SK-N-DZ (cell line): ENCODE measurements around the gene ZBTB20.

Source experiments
- DNase-seq: peaks from one replicate; pipeline ENCODE4 v3.0.0-alpha.2; 2015; ENCODE audit warnings: low spot score

ZBTB20 gene

DNA sequence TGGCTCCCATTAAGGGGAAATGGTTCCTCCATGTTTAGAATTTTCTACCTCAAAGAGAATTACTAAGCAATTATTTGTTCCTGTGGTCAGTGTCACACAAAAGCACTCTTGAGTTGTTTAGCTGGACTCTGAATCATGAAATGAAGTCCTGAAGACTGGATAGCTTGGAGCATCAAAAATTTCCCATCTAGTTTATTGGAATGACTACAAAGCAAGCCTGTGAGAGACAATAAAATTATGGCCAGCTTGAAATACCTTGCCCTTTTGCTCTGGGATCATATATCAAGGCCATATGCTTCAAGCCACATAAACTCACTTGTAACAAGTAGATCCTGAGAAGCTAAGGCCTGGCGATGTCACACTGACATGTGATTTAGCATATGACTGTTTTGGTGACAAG lies 561.0 kb downstream of the ZBTB20 start:
- DNase-seq = no peak

DNA sequence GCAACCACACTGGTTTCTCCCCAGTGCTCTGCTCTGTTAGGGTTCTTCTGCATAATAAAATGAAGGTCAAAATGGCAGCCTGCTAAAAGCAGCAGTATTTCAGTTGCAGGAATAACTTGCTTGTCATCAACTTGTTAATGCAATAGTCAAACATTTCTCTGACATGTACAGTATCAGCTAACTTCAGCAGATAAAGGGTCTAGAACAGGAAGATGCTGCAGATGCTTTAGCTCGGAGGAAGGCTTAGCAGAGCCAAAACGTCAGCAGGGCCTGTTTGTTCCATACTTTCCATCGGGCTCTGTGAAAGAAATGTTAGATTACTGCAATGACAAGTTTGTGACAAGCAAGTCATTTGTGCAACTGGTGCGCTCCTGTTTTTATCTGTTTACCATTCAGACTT lies 561.4 kb downstream of the ZBTB20 start:
- no peak for DNase-seq

DNA sequence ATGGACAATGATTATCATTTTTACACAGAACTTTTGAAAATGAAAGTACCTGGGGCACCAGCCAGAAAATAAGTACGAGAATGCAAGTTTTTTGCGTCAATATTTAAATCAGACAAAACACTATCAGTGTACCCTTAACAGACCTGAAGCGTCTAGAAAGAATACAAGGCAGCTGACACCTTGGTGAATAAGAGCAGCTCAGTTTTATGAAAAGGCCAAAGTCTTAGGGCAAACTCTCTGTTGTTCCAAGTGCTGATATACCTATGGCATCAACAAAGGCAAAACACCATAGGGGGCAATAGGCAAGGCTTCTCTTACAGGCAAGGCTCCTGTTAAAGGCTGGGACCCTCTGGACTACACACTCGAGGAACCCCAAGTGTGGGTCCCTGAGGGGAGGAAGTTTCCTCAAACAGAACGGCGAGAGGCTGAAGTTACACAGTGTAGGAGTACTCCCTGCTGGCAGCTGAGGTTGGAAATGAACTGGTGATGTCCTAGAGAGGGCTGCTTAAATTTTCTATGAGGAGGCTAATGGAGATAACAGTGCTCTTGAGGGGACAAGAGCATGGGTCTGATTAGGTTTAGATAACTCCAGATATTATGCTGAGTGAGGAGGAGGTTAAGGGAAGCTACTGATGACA lies 562.2 kb downstream of the ZBTB20 start:
- DNase-seq = no peak

DNA sequence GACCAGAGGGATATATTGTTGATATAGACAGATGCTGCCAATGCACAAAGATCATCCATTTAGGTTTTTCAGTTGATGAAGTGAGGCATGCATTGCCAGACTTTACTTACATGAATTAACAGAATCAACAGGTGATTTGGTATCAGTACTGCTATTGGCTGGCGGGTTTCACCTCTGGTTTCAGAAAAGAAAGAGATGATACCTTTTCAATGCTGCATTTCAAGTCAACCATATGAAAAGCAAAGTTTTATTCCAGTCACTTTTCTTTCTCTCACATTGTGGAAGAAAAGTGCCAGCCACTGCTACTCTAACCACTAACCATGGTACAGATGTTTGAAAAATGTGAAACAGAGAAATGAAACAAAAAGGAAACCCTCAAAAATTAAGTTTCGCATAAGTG lies 564.2 kb downstream of the ZBTB20 start:
- DNase-seq = no peak

DNA sequence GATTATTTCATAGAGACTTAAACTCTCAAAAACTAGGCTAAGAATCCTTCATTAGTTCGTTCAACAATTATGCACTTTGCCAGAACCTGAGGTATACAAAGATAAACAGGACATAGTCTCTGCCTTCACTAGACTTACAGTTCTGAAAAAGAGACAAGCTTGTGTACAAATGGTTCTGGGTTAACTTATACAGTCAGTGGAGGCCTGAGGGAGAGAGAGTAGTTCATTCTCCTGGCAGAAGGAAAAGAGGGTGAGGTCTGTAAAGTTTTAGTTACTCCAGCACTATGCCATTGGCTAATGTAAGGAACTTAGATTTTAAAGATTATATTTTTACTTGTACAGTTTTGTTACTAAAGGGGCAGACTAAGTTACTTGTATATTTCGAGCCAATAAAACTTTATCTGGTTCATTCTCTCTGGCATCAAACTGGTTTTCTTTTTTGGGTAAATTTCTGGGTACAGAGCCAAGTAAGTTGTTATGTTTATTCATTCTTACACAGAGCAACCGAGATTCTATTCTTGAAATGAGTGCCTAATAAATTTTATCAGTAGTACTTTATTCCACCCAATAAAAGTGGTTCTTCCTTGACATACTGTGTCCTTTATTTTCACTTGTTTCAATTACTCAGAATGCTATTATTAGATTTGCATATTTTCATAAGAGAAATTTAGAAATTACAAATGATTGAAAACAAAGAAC lies 574.6 kb downstream of the ZBTB20 start:
- DNase-seq = no peak

DNA sequence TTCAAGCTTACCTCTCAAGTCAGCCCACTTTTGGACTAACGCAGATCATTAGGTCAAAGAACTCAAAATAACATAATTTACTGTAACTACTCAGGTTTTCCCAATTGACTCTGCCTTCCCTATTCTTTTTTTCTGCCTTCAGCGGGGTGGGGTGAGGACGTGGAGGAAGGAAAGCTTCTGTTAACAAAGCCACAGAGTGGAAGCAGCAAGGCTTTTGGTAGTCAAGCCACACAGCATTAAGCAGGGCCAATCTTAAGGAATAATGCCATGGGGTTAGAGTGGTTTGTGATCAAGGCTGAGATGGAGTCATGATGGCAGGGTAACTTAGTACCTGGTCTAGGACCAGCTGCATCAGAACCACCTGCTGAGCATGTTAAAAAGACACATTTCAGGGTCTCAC lies 575.7 kb downstream of the ZBTB20 start:
- no peak for DNase-seq

DNA sequence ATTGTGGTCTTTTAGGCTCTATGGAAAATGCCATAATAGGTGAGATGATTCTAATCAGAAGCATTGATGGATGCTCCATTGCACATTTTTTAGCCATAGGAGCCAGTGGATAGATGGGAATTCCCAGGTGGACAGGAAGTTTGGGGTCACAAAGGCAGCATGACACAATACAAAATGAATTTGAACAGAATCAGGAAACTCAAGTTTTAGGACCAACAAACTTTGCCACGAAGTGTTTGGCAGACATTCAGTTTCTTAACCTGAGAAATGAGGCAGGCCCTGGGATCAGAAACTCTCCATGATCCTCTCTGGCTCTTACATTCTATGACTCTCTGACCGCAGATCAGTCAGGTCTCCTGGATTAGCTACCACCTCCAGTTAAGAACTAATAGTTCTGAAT lies 577.9 kb downstream of the ZBTB20 start:
- DNase-seq = no peak

DNA sequence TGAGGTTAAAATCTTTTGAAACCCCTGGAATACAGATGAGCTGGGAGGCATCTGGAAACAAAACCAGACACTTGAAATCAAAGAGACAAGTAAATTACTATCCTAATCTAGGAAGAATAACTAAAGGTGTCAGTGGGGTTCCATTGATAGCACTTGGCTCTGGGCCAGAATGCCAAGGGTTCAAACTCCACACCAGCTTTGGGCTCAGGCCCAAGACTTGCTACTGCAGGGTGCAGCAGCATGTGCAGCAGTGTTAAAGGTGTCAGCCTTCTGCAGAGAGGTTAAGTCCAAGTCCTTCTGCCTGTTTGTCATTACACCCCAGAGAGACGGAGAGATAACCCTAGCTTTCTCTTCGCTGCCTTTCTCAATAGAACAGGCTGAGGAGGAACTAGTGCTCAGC lies 579.3 kb downstream of the ZBTB20 start:
- no peak for DNase-seq

DNA sequence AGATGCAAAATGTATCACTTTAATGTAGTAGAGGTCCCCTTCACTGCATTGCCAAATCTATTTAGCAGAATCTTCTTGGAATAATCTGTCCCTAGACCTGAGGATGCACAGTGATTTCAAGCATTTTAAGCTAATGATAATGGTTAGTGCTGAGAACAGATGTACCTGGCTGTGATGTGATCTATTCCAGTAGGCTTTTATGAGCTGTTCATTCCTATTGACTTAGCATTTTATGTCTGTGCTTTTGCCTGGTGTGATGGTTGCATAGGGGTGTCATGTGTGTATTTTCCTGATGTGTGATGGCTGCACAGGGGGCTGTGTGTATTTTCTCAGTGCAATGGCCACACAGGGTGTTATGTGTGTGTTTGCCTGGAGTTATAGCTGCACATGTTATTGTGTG lies 580.3 kb downstream of the ZBTB20 start:
- DNase-seq = no peak

DNA sequence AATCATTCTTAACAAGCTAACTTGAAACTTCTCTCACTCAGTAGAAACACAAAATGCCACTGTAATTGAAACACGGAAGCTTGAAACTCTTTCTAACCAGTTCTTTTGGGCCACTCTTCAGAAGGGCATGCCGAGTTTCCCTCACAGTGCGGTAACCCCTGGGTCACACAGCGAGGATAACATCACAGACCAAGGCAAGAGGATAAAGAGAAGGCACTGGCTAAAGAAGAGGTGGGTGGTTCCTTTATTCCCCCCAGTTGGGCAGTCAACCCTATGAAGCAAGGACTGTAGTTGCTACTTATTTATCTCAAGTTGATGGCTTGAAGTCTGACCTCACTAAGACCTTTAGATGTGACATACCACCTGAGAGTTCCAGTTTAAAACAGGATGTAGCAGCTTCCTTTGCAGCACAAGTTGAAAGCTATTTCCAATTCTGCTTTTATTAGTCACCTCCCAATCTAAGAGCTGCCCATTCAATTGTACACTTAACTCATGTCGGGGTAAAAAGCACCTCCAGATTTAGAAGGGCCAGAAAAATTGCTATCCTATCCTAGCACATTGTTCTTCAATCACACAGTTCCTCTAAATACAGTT lies 580.8 kb downstream of the ZBTB20 start:
- DNase-seq = no peak

DNA sequence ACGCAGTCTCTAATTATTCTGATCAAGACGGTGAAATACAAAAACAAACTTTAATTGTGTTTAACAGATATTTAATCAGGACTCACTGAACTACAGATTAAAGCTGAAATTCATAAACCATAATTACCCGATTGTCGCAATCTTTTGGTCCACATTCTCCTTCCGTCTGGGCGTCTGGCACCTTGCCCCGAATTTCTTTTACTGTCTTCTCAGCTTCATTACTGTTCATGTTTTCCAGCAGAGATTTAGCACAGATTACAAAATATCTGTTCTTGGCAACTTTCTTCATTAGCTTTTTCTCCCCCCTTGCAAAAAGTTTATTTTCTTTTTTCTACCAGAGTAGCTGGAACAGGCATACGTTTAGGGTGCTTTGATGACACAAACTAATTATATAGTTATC lies 581.9 kb downstream of the ZBTB20 start:
- DNase-seq = no peak

DNA sequence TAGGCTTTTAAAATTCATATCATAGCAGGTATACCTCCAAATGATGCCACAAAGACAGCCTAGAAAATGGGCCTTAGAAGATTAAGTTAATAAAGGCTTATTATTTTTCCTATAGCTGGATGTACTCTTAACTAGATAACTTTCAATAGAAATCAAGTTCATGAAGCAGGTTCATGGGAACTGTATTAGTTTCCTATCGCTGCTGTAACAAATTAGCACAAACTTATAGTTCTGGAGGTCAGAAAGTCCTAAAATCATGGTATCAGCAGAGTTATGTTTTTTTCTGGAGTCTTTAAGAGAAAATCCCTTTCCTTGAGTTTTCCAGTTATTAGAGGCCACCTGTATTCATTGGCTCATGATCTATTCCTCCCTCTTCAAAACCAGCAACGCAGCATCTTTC lies 583.4 kb downstream of the ZBTB20 start:
- no peak for DNase-seq

DNA sequence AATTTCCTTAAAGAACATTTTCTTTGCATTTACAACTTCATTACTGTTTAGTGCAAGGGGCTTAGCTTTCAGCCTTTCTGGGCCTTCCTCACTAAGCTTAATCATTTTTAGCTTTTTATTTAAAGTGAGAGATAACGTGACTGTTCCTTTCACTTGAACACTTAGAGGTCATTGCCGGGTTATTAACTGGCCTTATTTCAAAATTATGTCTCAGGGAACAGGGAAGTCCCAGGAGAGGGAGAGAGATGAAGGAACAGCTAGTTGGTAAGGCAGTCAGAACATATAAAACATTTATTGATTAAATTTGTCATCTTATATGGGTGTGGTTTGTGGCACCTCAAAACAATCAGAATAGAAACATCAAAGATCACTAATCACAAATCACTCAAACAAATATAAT lies 584.5 kb downstream of the ZBTB20 start:
- no peak for DNase-seq

DNA sequence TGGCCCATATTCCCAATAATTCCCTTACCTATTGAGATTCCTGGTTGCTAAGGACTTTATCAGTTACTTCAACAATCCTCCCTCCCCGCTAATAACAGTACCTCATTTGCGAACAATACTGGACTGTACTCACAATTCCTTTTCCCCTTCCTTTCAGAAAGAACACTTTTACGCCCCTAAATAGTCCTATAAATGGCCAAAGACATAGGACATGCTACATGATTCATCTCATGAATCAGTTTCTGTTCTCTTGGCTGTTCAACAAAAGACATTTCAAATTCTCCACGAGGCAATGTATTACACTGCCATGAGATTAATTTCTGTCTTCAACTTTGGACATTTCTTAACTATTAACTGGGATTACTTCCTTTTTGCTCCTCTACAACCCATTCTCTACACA lies 588.8 kb downstream of the ZBTB20 start:
- DNase-seq = no peak

DNA sequence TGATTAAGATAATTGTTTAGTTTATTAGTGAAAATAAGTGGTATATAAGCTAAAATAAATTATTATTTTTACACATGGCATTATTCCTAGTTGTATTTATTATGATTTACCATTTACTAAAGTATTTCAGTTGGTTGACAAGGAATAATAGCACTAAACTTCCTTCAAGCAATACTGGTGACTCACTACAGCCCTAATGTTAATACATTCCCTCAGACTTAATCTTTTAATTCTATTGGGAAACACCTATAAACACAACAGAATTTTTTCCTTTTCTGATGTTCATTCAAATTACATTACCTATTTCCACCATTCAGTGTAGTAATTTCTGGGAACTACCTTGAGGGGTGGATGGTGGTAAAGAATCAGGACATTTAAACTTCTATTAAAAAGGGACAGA lies 589.3 kb downstream of the ZBTB20 start:
- DNase-seq = no peak

DNA sequence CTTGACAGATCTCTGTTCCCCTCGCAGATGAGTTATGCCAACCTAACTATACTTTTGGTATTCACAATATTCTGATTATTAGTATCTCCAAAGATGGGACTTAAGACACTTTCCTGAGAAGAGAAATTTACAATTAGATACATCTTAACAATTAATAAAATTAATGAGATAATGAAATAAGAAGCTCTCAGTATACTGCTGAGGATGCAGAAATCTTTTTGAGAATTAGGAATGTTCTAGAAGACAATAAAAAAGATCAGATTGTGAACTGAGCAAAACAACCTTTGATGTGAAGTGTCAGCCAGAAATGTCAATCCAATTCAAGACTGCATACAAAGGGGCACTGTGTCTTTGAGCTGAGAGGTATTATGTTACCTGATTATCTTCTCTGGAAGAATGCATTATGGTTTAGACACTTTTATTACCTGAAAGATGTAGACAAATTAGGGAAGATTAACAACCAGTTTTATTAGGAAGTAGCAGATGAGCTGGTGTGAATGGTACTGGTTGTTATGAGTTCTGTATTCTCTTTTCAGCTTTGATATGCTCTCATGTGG lies 590.4 kb downstream of the ZBTB20 start:
- DNase-seq = no peak

DNA sequence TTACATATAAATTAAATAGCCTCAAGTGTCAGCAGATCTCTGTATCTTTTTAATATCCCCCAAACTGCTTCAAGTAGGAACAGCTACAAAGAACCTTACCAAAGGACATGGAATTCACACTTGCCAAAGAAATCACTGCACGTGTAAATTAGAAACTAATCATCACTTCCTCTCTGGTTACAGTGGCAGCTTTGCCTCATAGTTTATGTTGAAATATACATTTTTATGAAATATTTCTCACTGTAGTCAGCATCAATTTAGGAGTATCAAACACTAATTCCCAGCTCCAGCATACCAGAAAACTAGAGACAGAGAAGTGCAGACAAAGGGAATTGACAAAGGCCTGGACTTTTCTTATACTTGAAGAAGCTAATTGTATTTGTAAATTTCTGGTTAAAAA lies 592.4 kb downstream of the ZBTB20 start:
- DNase-seq = no peak

DNA sequence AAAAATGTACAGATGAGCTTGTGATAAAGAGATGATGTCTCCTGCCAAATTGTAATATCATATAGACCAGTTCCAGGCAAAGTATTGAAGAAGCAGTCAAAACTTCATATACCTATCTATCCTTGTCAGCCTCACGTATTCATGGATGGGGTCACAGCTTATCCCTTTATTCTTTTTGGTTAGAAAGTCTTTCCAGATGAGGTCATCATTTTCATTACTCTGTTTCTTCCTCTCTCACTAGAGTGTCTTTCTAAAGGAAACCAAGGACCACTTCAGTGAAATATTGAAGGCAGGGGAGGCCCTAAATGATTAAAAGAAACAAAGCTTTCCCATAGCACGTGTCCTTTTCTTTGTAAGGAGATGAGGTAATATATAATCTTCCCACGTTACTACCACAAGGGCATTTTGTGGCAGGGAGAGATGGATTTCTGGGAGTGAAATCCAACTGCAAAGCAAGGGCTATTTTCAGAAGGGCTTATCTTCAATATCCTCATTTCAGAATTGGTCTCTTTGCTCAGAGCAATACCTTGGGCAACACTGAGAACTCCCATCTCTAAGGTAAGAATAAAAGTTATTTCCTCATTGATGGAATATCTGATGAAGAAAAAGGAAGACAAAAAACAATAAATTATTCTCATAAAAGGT lies 593.0 kb downstream of the ZBTB20 start:
- no peak for DNase-seq

DNA sequence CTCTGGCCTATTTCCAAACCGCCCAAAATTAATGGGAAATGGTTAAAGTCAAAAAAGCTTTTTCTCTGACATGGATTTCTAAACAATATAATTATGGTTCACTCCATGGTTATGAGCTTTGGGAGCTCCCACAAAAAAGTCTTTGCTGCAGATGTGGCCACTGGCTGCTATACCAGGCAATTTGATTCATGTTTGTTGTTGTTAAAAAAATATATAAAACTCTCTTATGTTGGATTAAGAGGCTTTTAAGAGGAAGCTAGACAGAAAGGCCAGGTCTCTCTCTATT lies 594.6 kb downstream of the ZBTB20 start:
- no peak for DNase-seq

DNA sequence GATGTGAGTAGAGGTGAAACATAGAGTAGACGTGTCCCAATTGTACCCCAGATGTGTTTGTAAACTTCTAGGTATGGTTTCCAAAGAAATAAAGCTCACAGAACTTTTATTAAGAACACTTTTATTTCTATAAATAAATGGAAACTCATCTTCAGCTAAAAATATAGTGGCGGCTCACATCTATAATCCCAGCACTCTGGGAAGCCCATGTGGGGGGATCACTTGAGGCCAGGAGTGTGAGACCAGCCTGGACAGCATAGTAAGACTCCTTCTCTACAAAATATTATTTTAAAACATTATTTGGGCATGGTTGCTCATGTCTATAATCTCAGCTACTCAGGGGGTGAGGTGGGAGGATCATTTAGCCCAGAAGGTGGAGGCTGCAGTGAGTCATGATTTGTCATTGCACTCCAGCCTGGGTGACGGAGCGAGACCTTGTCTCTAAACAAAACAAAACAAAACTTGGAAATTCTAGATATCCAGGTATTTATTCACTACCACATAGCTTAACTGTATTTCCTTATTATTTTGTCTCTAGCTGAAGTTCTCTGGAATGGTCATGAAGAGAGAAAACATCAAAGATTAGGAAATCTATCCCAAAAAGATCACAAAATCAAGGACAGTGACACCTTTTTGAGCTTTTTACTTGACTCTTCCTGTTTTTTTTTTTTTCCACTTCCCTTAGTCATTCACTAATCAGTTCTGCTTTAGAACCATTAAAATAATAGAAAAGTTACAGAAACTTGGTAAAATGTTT lies 595.1 kb downstream of the ZBTB20 start:
- no peak for DNase-seq

DNA sequence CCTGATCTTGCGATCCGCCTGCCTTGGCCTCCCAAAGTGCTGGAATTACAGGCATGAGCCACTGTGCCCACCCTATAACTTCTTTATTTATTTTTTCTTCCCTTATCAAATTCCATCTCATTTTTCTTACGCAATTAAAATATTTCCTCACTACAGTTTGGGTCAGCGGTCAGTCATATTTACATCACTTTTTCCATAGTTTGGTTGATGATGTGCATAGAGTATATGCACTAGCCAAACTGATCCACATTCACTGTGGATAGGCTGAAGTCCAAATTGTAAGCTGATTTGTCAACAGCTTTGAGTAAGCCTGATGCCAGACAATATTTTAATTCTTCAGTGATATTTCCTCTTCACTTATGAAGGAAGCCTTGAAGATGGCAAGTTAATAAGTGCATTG lies 596.9 kb downstream of the ZBTB20 start:
- DNase-seq = no peak

DNA sequence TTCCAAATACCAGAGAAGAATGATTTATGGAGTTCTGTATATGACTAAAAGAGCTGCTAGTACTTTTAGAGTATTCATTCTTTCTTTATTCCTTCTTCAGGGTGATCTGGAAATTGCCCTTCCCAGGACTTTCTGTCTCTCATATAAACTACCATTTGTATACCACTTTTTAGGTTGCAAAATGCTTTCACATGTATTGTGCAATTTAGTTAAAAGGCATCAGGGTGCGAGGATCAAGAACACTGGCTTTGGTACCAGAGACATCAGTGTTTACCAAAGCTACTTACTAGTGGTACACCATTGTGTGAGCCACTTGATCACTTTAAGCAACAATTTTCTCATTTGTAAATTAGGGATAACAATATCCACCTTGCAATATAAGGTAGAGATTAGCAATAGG lies 601.9 kb downstream of the ZBTB20 start:
- no peak for DNase-seq
